PC-3 (cell line): ENCODE measurements around the gene NOX4. TPM values are rescaled to one million over a fixed set of nuclear protein-coding genes. Genes with fewer than 3 reads are reported as not detected.
"Not testable (repeated sequence)": the region's sequence is repeated elsewhere in the genome, so short reads cannot be mapped to it uniquely, and the experiment has no call there.

Experiments
- ATAC-seq: fragments of 200-7000 bp; cut with Tn5 transposase; 2 replicates; pipeline ENCODE4 v1.9.1; 2020; ENCODE audit warnings: mild to moderate bottlenecking, moderate library complexity
- BruUV-seq: library from RNA; stranded (reverse); fragments of 400-500 nt; replicated peaks from 2 replicates; lab custom pipeline; 2021; lab: Mats Ljungman, UMichigan
- CTCF ChIA-PET: fragments of 300-600 bp; sonication (Branson Sonifier 250); formaldehyde crosslinking; loops from one replicate; lab custom pipeline; 2022; ENCODE audit warnings: antibody characterized with exemption; lab: Charles Lee
- POLR2A ChIA-PET: fragments of 300-600 bp; sonication (Branson Sonifier 250); formaldehyde crosslinking; loops from one replicate; lab custom pipeline; 2022; ENCODE audit warnings: antibody characterized with exemption; ENCODE audit not compliant: unreplicated experiment; lab: Charles Lee
- DNase-seq: peaks from one replicate; pipeline ENCODE4 v3.0.0-alpha.2; 2015
- H2AFZ ChIP-seq: fragments of 300-600 bp; sonication (generic); 2 replicates; pipeline ENCODE4 v1.6.0; 2016; ENCODE audit warnings: antibody characterized with exemption, low read length
- H3F3A ChIP-seq: fragments of 300-600 bp; sonication (generic); one replicate; pipeline ENCODE4 v1.6.0; 2017; ENCODE audit warnings: antibody characterized with exemption, low read length, control low read depth, mild to moderate bottlenecking; ENCODE audit not compliant: unreplicated experiment
- H3K27ac ChIP-seq: fragments of 300-600 bp; sonication (generic); 2 replicates; pipeline ENCODE4 v1.5.1; 2016; ENCODE audit warnings: mild to moderate bottlenecking, low read length
- H3K27me3 ChIP-seq: fragments of 300-600 bp; sonication (generic); 2 replicates; pipeline ENCODE4 v1.6.1; 2016; ENCODE audit warnings: low read length, mixed read lengths
- H3K36me3 ChIP-seq: fragments of 300-600 bp; sonication (generic); 2 replicates; pipeline ENCODE4 v1.6.1; 2016; ENCODE audit warnings: low read depth, mixed run types, low read length, mixed read lengths
- H3K4me1 ChIP-seq: fragments of 300-600 bp; sonication (generic); 2 replicates; pipeline ENCODE4 v1.5.1; 2016; ENCODE audit warnings: low read length; ENCODE audit not compliant: insufficient read depth
- H3K4me2 ChIP-seq: fragments of 300-600 bp; sonication (generic); 2 replicates; pipeline ENCODE4 v1.6.0; 2016; ENCODE audit warnings: low read length
- H3K4me3 ChIP-seq: fragments of 300-600 bp; sonication (generic); 2 replicates; pipeline ENCODE4 v1.5.1; 2016; ENCODE audit warnings: mild to moderate bottlenecking, low read length, mixed read lengths
- H3K79me2 ChIP-seq: fragments of 300-600 bp; sonication (generic); 2 replicates; pipeline ENCODE4 v1.6.1; 2017; ENCODE audit warnings: low read length, mixed read lengths
- H3K9ac ChIP-seq: fragments of 300-600 bp; sonication (generic); 2 replicates; pipeline ENCODE4 v1.6.0; 2016; ENCODE audit warnings: mild to moderate bottlenecking, low read length
- H3K9me2 ChIP-seq: fragments of 300-600 bp; sonication (generic); replicated peaks from 2 replicates; pipeline ENCODE4 v1.6.1; 2016; ENCODE audit warnings: mixed run types, low read length, mixed read lengths
- H3K9me3 ChIP-seq: fragments of 300-600 bp; sonication (generic); 2 replicates; pipeline ENCODE4 v1.6.1; 2016; ENCODE audit warnings: low read length, mixed read lengths
- H4K20me1 ChIP-seq: fragments of 300-600 bp; sonication (generic); 2 replicates; pipeline ENCODE4 v1.6.1; 2016; ENCODE audit warnings: low read length, mixed read lengths
- EZH2 ChIP-seq: fragments of 300-600 bp; sonication (generic); IDR thresholded peaks from one replicate; pipeline ENCODE4 v1.6.1; 2017; ENCODE audit warnings: antibody characterized with exemption, mild to moderate bottlenecking, low read length; ENCODE audit not compliant: unreplicated experiment
- EZH2phosphoT487 ChIP-seq: fragments of 300-600 bp; sonication (generic); IDR thresholded peaks from 2 replicates; pipeline ENCODE4 v1.6.1; 2018; ENCODE audit warnings: mild to moderate bottlenecking, antibody characterized with exemption, low read length, borderline replicate concordance
- intact Hi-C: fragments of 100-400 bp; cut with micrococcal nuclease; formaldehyde crosslinking; loops from 2 replicates; pipeline ENCODE4 v1.9.0; 2023
- total RNA-seq: library from RNA; depleted of rRNA; stranded (reverse); fragments of >200 nt; gene quantifications from 2 replicates; pipeline ENCODE4 v1.2.3, GENCODE V29; 2014
- TF ChIP-seq, protein P1 (sequence below): fragments of 300-600 bp; sonication (generic); conservative IDR thresholded peaks from 2 replicates; pipeline ENCODE4 v1.5.1; 2017; ENCODE audit warnings: antibody characterized with exemption, low read depth, mild to moderate bottlenecking, low read length

NOX4 gene
- total RNA-seq, 1 experiment from 2014 or later = not detected

DNA sequence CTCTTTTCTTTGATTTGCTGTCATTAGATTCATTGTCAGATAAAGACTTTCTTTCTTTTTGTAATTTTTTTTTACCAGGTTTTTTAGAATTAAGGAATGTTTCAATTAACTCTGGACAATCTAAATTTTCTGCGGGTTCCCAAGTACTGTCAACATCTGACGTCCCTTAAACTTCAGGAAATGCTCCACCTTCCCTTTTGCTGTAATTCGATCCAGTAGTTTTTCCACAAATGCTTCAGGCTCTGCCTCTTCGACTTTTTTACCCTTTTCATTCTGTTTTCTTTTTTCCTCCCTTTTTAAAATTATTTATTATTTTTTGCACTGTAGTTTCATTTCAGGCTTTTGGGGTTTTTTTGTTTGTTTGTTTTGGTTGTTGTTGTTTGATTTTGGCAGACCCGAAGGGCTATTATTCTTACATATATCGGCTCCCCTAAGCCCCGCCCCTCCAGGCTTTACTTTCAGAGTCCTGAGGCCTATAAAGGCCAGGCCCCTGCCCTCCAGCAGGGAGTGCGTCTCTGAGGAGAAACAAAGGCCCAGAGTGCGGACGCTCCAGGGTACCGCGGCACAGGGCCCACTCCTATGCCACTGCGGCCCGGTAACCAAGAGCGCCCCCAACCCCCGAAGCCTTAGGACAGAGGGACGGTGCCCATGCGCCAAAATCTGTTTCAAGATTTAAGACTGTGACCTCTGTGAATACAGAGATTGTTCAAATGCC lies 197.1 kb downstream of the NOX4 start:
- no peaks in the 10 kb centered on the region for H3K4me1 ChIP-seq
- H3K27ac ChIP-seq = no peak overlapping the region
- no TSS peak for BruUV-seq
- CTCF ChIA-PET = no interaction called here
- no peak for TF ChIP-seq EZH2phosphoT487
- no peak for TF ChIP-seq EZH2
- TF ChIP-seq, protein P1, sequence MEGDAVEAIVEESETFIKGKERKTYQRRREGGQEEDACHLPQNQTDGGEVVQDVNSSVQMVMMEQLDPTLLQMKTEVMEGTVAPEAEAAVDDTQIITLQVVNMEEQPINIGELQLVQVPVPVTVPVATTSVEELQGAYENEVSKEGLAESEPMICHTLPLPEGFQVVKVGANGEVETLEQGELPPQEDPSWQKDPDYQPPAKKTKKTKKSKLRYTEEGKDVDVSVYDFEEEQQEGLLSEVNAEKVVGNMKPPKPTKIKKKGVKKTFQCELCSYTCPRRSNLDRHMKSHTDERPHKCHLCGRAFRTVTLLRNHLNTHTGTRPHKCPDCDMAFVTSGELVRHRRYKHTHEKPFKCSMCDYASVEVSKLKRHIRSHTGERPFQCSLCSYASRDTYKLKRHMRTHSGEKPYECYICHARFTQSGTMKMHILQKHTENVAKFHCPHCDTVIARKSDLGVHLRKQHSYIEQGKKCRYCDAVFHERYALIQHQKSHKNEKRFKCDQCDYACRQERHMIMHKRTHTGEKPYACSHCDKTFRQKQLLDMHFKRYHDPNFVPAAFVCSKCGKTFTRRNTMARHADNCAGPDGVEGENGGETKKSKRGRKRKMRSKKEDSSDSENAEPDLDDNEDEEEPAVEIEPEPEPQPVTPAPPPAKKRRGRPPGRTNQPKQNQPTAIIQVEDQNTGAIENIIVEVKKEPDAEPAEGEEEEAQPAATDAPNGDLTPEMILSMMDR = no peak
- H3K36me3 ChIP-seq = no peaks in the 10 kb centered on the region
- peaks cover 17% of the 10 kb centered on the region for H3K27me3 ChIP-seq
- H3F3A ChIP-seq = no peaks in the 10 kb centered on the region
- no peaks in the 10 kb centered on the region for H4K20me1 ChIP-seq
- H3K79me2 ChIP-seq = no peaks in the 10 kb centered on the region
- no peak overlapping the region for H3K9ac ChIP-seq
- no peaks in the 10 kb centered on the region for H3K9me3 ChIP-seq
- H3K4me3 ChIP-seq = no peak overlapping the region
- intact Hi-C loops = no loop called here
- no peak overlapping the region for H3K4me2 ChIP-seq
- no peak overlapping the region for H2AFZ ChIP-seq
- H3K9me2 ChIP-seq = no peaks in the 10 kb centered on the region
- ATAC-seq (no peak), DNase-seq (no peak)
- POLR2A ChIA-PET = no interaction called here

DNA sequence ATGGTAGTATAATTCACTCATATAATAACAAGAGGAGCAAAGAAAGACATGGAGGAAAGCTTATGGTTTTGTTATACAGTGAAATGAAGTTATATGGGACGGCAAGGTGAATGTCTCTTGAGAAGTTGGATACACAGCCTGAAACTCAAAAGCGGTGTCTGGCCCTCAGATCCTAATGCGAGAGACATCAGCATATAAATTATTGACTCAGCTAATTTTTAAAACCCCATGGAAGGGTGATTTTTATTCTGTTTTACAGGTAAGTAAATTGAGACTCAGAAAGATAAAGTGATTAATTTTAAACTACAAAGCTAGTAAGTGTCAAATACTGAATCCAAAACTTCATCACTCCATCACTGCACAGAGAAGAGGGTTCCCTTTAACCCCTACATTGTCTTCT lies 203.2 kb downstream of the NOX4 start:
- H3K9ac ChIP-seq, H3K4me3 ChIP-seq, H3K4me2 ChIP-seq, H4K20me1 ChIP-seq, BruUV-seq, ATAC-seq, H3K9me2 ChIP-seq, intact Hi-C loops, CTCF ChIA-PET, H3K9me3 ChIP-seq, H3K36me3 ChIP-seq, H3K79me2 ChIP-seq, H3K27ac ChIP-seq, H3F3A ChIP-seq, POLR2A ChIA-PET, H2AFZ ChIP-seq, DNase-seq, H3K4me1 ChIP-seq: not testable (repeated sequence)
- H3K27me3 ChIP-seq = peaks cover 17% of the 10 kb centered on the region

DNA sequence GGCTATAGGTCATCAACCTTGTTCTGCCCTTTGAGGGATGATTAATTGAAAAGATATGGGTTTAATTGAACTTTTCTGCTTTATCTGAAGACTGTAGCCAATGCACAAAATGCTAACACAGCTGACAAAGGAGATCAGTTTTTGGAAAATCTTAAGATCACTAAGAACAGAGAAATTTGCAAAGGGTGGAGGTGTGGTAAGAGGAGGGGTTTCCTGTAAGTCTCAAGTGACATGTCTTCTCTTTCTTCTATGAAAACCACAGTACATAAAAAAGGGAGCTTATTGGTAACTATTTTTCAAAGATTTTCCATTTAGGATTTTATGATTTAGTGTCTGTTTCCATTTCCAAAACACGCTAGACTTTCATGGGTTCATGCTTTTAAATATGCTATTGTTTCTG lies 204.6 kb downstream of the NOX4 start:
- H3F3A ChIP-seq, H3K79me2 ChIP-seq, H3K4me1 ChIP-seq, H3K4me2 ChIP-seq, intact Hi-C loops, DNase-seq, H3K36me3 ChIP-seq, POLR2A ChIA-PET, H3K27me3 ChIP-seq, H3K9me2 ChIP-seq, H2AFZ ChIP-seq, ATAC-seq, CTCF ChIA-PET, H4K20me1 ChIP-seq, BruUV-seq, H3K9me3 ChIP-seq, H3K4me3 ChIP-seq, H3K9ac ChIP-seq, H3K27ac ChIP-seq: not testable (repeated sequence)

DNA sequence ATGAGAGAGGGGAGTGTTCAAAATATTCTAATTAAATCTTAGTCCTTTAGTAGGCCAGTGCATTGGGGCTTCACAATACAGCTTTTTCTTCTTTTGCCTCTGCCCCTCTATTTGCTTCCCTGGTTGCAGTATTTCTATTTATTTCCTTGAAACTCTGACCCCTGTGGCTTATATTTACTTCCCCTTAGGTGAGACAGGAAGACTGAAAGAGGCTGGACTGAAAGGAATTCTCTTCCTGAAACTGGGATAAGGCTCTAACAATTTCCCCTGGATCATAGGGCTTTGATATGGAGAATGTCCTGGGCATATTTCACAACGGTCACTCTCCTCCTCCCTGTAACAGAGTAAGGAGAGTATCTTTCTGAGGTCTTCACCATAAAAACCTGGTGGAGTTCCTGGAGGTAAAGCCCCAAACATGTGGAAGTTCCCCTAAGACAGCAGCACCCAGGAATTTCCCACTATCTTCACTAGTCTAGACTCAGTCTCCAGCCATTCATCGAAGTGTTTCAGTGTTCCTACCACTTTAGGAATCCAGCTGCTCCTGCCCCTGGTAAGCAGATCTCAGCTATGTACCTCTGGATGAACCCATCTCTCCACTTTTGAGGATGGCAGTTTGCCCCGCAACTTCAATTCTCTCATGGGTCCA lies 210.0 kb downstream of the NOX4 start:
- H3K9me3 ChIP-seq, ATAC-seq, H3K36me3 ChIP-seq, H3K9ac ChIP-seq, H4K20me1 ChIP-seq, intact Hi-C loops, H3F3A ChIP-seq, H3K27me3 ChIP-seq, H3K27ac ChIP-seq, H3K79me2 ChIP-seq, H3K4me3 ChIP-seq, POLR2A ChIA-PET, DNase-seq, BruUV-seq, CTCF ChIA-PET, H3K4me2 ChIP-seq, H3K4me1 ChIP-seq, H3K9me2 ChIP-seq, H2AFZ ChIP-seq: not testable (repeated sequence)
